22Rv1 (cell line): Measurements from ENCODE around the gene RABEPK.
"Not testable (repeated sequence)": the region's sequence is repeated elsewhere in the genome, so short reads cannot be mapped to it uniquely, and the experiment has no call there.

Experiments
- H3K27ac ChIP-seq: fragments of 450-650 bp; 2 replicates; pipeline ENCODE4 v1.5.1; 2017
- ZFX ChIP-seq: fragments of 450-650 bp; IDR thresholded peaks from 2 replicates; pipeline ENCODE4 v1.6.1; 2017; ENCODE audit warnings: antibody characterized with exemption, borderline replicate concordance
- TF ChIP-seq, protein P1 (sequence below): fragments of 450-650 bp; IDR thresholded peaks from 2 replicates; pipeline ENCODE4 v1.5.1; 2017; ENCODE audit warnings: mild to moderate bottlenecking

Gene RABEPK

GRCh38 chr9:125204477-125204876 lies 4.1 kb downstream of the RABEPK start:
- TF ChIP-seq, protein P1, sequence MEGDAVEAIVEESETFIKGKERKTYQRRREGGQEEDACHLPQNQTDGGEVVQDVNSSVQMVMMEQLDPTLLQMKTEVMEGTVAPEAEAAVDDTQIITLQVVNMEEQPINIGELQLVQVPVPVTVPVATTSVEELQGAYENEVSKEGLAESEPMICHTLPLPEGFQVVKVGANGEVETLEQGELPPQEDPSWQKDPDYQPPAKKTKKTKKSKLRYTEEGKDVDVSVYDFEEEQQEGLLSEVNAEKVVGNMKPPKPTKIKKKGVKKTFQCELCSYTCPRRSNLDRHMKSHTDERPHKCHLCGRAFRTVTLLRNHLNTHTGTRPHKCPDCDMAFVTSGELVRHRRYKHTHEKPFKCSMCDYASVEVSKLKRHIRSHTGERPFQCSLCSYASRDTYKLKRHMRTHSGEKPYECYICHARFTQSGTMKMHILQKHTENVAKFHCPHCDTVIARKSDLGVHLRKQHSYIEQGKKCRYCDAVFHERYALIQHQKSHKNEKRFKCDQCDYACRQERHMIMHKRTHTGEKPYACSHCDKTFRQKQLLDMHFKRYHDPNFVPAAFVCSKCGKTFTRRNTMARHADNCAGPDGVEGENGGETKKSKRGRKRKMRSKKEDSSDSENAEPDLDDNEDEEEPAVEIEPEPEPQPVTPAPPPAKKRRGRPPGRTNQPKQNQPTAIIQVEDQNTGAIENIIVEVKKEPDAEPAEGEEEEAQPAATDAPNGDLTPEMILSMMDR = no peak
- TF ChIP-seq ZFX = no peak
- H3K27ac ChIP-seq = no peak overlapping the region

- H3K27ac ChIP-seq = peak overlapping the region; percentile 64
- TF ChIP-seq, protein P1 = no peak
- TF ChIP-seq ZFX = no peak
These were observed 13.8 kb downstream of the RABEPK start for GRCh38 chr9:125214186-125214585.

- TF ChIP-seq, protein P1 = no peak
- no peak for TF ChIP-seq ZFX
- no peak overlapping the region for H3K27ac ChIP-seq
These were observed 18.3 kb downstream of the RABEPK start for GRCh38 chr9:125218621-125219020.

DNA sequence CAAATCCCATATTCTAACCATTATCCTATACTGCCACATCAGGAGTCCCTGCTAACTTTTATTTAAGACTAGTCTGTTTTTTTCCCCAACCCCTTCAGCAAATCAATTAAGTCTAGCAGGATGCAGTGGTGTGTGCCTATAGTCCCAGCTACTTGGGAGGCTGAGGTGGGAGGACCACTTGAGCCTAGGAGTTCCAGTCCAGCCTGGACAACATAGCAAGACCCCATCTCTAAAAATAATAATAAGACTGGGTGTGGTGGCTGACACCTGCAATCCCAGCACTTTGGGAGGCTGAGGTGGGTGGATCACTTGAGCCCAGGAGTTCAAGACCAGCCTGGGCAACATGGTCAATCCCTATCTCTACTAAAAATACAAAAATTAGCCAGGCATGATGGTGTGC lies 24.5 kb downstream of the RABEPK start:
- H3K27ac ChIP-seq = not testable (repeated sequence)

DNA sequence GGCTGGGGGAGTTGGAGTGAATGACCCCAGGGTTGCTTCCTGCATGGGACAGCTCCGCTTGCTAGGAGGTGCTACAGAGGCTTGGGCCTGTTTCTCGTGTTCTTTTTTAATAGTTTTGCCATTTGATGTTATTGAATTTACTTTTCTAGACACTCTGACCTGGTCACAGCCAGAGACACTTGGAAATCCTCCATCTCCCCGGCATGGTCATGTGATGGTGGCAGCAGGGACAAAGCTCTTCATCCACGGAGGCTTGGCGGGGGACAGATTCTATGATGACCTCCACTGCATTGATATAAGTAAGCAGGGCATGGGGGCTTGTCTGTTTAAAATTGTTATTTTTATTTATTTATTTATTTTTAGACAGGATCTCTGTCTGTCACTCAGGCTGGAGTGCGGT lies 27.4 kb downstream of the RABEPK start:
- TF ChIP-seq ZFX = no peak
- TF ChIP-seq, protein P1 = no peak
- no peak overlapping the region for H3K27ac ChIP-seq

GRCh38 chr9:125233678-125234077 lies 33.3 kb downstream of the RABEPK start:
- H3K27ac ChIP-seq = peak overlapping the region; percentile 32

DNA sequence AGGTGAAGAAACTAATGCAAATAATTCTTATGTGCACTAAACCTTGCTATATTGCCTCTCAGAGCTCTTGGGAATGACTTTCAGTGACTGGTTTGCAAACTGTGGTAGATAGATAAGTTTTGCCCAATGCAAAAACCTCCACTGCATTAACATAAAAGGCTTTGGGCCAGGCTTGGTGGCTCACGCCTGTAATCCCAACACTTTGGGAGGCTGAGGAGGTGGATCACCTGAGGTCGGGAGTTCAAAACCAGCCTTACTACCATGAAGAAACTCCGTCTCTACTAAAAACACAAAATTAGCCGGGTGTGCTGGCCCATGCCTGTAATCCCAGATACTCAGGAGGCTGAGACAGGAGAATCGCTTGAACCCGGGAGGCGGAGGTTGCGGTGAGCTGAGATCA lies 33.8 kb downstream of the RABEPK start:
- H3K27ac ChIP-seq = peak overlapping the region; percentile 32

More at GRCh38 chr9:125233678-125234077, 33.3 kb downstream of the RABEPK start:
- TF ChIP-seq, protein P1 = no peak
- no peak for TF ChIP-seq ZFX

GRCh38 chr9:125235804-125236519 lies 35.6 kb downstream of the RABEPK start:
- peak overlapping the region; percentile 54 for H3K27ac ChIP-seq
- no peak for TF ChIP-seq ZFX

GRCh38 chr9:125236520-125237159 lies 36.3 kb downstream of the RABEPK start:
- H3K27ac ChIP-seq = peak overlapping the region; percentile 83
